Fibroblast of the conjunctiva (primary cell): Measurements from ENCODE around the gene LIMK1.
A peak's percentile ranks its signal among the peaks of the same experiment; 100 is the strongest.

Experiments used
- DNase-seq: peaks from one replicate; pipeline ENCODE4 v3.0.0-alpha.2; 2010; ENCODE audit warnings: low read depth

LIMK1 gene

GRCh38 chr7:74056096-74056915 is 27.3 kb upstream of the LIMK1 start:
- no peak for DNase-seq

- DNase-seq, result no peak
Measured at GRCh38 chr7:74057216-74057925, 26.2 kb upstream of the LIMK1 start.

GRCh38 chr7:74057987-74058386 is 25.6 kb upstream of the LIMK1 start:
- no peak for DNase-seq

GRCh38 chr7:74058486-74058885 is 25.1 kb upstream of the LIMK1 start:
- no peak for DNase-seq

- no peak for DNase-seq
Measured at GRCh38 chr7:74059037-74059436, 24.6 kb upstream of the LIMK1 start.

- DNase-seq, result no peak
Measured at GRCh38 chr7:74059681-74060588, 23.7 kb upstream of the LIMK1 start.

GRCh38 chr7:74061840-74062539 is 21.6 kb upstream of the LIMK1 start:
- DNase-seq, result peak; percentile 91

GRCh38 chr7:74063223-74063641 is 20.4 kb upstream of the LIMK1 start:
- no peak for DNase-seq

- no peak for DNase-seq
Measured at GRCh38 chr7:74063646-74064045, 20.0 kb upstream of the LIMK1 start.

- no peak for DNase-seq
Measured at GRCh38 chr7:74064696-74065095, 18.9 kb upstream of the LIMK1 start.

GRCh38 chr7:74066626-74067025 is 17.0 kb upstream of the LIMK1 start:
- DNase-seq, result no peak

- DNase-seq, result no peak
Measured at GRCh38 chr7:74068378-74069085, 15.1 kb upstream of the LIMK1 start.

GRCh38 chr7:74069086-74069541 is 14.5 kb upstream of the LIMK1 start:
- DNase-seq, result no peak

- no peak for DNase-seq
Measured at GRCh38 chr7:74069790-74070618, 13.6 kb upstream of the LIMK1 start.

GRCh38 chr7:74070619-74070921 is 13.0 kb upstream of the LIMK1 start:
- DNase-seq, result no peak

- no peak for DNase-seq
Measured at GRCh38 chr7:74071121-74071520, 12.5 kb upstream of the LIMK1 start.

GRCh38 chr7:74074770-74075169 is 8.8 kb upstream of the LIMK1 start:
- no peak for DNase-seq

GRCh38 chr7:74078461-74078860 is 5.1 kb upstream of the LIMK1 start:
- DNase-seq, result no peak

GRCh38 chr7:74082770-74083116 is 861 bp upstream of the LIMK1 start:
- DNase-seq, result no peak

GRCh38 chr7:74083928-74084721 is 521 bp downstream of the LIMK1 start:
- no peak for DNase-seq
